NCI-H226 (cell line): ENCODE results near the gene MUS81.
"Not testable (repeated sequence)": the region's sequence is repeated elsewhere in the genome, so short reads cannot be mapped to it uniquely, and the experiment has no call there.

Source experiments
- DNase-seq: peaks from one replicate; pipeline ENCODE4 v3.0.0-alpha.2; 2015

MUS81 gene

GRCh38 chr11:65873318-65874156 lies 13.3 kb downstream of the MUS81 start:
- peak; percentile 83 for DNase-seq

GRCh38 chr11:65879617-65880016 lies 19.4 kb downstream of the MUS81 start, which contains the start of gene CTSW:
Gene CTSW (plus strand): TSS chr11:65879837. CDS start chr11:65879855, 18 bp downstream.
- DNase-seq = no peak

DNA sequence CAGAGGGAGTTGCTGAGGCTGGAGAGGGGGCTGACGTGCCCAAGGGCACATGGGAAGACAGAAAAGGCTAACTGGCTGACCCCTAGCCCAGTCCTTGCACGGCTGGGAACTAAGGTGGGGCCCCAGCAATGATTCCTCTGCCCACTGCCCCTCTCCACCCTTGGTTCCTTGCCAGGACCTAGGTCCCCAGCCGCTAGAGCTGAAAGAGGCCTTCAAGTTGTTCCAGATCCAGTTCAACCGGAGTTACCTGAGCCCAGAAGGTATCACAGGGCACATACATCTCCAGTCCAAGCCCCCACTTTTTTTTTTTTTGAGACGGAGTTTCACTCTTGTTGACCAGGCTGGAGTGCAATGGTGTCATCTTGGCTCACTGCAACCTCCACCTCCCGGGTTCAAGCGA lies 19.8 kb downstream of the MUS81 start:
- no peak for DNase-seq

GRCh38 chr11:65880844-65881421 lies 20.7 kb downstream of the MUS81 start:
- no peak for DNase-seq

DNA sequence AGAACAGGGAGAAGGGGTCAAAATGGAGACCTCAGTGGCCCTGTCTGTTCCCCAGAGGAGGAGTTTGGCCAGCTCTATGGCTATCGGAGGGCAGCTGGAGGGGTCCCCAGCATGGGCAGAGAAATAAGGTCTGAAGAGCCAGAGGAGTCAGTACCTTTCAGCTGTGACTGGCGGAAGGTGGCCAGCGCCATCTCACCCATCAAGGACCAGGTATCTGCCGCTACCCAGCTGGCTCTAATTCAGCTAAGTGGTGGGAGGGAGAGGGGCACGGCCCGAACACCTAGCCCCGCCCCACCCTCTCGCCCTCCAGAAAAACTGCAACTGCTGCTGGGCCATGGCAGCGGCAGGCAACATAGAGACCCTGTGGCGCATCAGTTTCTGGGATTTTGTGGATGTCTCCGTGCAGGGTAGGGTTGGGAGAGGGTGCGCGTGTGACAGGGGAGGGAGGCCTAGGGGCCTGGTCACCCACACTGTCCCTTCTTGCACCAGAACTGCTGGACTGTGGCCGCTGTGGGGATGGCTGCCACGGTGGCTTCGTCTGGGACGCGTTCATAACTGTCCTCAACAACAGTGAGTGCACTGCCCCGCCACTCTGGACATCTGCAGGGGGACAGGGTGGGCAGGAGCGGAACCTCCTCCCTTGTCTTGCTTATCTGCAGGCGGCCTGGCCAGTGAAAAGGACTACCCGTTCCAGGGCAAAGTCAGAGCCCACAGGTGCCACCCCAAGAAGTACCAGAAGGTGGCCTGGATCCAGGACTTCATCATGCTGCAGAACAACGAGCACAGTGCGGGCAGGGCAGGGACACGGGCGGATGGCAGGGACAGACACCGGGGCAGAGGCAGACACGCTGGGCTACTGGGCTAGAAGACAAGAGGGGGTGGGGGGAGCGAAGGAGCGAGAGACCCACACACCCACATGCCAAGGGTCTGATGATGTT lies 22.2 kb downstream of the MUS81 start:
- no peak for DNase-seq

DNA sequence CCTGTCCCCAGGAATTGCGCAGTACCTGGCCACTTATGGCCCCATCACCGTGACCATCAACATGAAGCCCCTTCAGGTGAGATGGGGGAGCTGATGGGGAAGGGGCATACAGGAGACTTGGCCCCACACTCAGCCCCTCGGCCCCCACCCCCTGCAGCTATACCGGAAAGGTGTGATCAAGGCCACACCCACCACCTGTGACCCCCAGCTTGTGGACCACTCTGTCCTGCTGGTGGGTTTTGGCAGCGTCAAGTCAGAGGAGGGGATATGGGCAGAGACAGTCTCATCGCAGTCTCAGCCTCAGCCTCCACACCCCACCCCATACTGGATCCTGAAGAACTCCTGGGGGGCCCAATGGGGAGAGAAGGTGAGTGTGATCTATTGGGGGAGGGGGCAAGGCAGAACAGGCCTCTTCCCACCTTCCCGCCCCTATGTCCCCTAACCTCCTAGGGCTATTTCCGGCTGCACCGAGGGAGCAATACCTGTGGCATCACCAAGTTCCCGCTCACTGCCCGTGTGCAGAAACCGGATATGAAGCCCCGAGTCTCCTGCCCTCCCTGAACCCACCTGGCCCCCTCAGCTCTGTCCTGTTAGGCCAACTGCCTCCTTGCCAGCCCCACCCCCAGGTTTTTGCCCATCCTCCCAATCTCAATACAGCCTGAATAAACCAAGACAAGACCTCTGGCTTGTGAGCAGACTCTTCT lies 23.0 kb downstream of the MUS81 start:
- DNase-seq = no peak

DNA sequence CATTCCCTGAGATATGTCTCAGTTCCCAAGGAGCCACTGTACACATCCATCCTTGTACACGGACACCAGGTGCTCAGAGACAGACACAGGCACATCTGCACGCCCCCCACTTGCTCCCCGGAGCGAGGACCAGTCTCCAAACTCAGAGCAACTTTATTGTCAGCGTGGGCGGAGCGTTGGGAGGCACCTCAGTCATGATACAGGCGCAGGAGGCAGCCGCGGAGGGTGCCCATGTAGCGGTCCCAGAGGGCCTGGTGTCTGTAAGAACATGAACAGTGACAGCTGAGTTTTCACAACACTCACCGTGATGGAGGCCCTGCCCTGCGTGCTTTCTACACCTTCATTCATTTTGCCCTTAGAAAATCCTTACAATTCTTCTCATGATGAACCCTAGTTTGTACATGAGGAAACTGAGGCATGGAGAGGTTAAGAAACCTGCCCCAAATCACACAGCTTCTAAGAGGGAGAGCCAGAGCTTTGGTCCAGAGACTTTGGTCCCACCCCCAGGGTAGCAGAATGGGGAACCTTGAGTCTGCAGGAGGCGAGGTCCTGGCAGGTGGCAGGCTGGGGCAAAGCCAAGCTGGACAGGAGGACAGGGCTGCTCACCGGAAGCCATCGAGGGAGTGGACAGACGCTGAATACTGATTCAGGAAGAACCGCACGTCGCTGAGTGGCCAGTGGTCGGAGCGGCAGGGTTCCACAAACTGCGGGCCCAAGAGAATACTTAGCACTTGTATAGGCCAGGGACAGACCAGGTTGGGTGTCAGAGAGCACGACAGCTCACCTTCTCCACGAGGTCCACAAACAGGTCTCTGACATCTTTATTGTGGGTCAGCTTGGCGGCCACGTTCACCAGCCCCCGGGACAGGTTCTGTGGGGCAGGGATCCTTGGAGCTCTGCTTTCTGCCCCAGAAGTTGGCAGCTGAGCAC lies 23.8 kb downstream of the MUS81 start:
- DNase-seq = no peak

- peak; percentile 59 for DNase-seq
These were observed 24.5 kb downstream of the MUS81 start for GRCh38 chr11:65884716-65885092.

DNA sequence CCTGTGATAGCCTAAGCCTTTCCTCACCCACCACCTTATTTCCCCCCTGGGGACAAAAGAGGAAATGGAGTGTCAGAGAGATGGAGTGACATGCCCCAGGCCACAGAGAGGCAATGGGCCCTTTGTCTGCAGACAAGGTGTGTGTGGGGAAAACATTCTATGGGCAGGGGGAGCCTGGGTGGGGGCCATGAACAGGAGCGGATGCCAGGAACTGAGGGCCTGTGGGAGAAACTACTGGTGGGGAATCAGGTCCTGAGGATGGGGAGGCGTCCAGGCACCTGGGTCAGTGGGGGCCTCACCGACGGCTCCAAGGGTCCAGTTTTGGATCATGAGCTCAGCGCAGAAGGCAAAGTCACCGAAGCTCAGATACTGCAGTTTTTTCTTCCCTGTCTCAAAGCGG lies 25.0 kb downstream of the MUS81 start:
- no peak for DNase-seq

- DNase-seq = no peak
These were observed 25.7 kb downstream of the MUS81 start for GRCh38 chr11:65885808-65886536.

- no peak for DNase-seq
These were observed 26.8 kb downstream of the MUS81 start for GRCh38 chr11:65886826-65887722.

DNA sequence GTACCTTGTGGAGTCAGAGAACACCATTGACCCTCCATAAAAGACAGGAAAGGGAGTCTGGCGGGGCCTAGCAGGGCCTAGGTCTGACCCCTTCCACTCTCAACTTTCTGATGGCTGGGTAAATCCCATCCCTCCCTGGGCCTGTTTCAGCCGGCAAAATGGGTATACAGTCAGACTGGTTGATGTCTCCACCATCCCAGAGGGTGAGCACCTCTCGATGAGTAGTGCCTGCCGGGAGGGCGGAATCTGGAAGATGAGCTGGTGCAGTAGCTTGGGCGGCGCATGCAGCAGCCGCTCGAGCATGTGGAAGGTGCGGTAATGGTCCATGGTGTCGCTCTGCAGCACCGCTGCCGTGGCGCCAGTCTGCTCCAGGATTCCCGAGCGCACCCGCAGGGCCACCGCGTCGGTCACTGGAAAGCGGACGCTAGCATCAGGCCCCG lies 27.5 kb downstream of the MUS81 start:
- peak; percentile 48 for DNase-seq

- peak; percentile 95 for DNase-seq
These were observed 28.1 kb downstream of the MUS81 start, which contains the start of gene FIBP for GRCh38 chr11:65888163-65888814. Gene FIBP (minus strand): TSS chr11:65888471. CDS start chr11:65888418, 53 bp downstream.

- peak; percentile 92 for DNase-seq
These were observed 30.3 kb downstream of the MUS81 start, which contains the start of gene CCDC85B for GRCh38 chr11:65890324-65891218. Gene CCDC85B (plus strand): TSS chr11:65890673. CDS start chr11:65890784, 111 bp downstream.

DNA sequence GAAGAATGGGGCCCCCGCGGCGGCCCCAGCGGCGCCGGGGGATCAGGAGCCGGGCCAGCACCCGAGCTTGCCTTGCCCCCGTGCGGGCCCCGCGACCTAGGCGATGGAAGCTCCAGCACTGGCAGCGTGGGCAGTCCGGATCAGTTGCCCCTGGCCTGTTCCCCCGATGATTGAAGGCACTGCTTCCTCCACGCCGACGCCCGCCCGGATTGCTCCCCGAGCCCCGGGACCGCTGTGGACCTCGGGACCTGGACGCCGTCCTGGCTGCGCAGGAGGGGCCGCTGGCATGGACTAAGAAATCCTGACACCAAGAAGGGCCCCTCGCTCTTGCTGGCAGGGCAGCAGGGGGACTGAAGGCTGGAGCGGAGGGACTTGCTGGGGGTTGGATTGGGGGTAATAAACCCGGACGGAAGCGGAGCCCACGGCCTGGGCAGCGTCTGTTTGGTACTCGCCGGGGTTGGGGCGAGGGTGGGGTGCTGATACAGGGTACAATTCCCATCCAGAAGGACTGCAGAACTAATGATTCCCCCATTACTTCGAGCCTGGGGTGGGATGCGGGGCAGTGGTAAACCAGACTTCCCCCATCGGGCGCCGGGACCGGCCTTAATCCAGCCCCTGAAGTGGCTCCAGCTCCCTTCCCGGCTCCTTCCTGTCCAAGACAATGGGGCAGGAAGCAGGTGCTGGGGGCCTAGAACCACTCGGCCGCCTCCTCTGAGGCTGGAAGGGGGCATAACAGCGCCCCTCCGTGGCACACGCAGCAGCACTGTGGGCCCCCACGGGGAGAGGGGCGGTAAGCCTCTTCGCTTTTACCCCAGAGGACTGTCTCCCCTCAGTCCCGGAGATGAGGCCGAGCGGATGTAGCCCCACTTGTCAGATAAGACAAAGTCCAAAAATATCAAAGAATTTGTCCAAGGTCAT lies 31.2 kb downstream of the MUS81 start:
- DNase-seq = no peak

- not testable (repeated sequence) for DNase-seq
These were observed 31.9 kb downstream of the MUS81 start for GRCh38 chr11:65892137-65892540.
